Natural killer cell (primary cell): ENCODE results near the gene AKAP8L. TPM values are rescaled to one million over a fixed set of nuclear protein-coding genes. Genes with fewer than 3 reads are reported as not detected.

ENCODE experiments used
- ATAC-seq, 3 donors: fragments of 150-1000 bp in 2 of 3; fragments of 200-7000 bp in 1 of 3; cut with Tn5 transposase; 1 replicate in 1 of 3; 2 replicates in 2 of 3; pipeline ENCODE4 v1.10.0; 2021; ENCODE audit warnings: mild to moderate bottlenecking in 2 of 3, moderate library complexity in 2 of 3
- DNase-seq, 2 donors: peaks; one replicate each; pipeline versions ENCODE4 v3.0.0 to v3.0.0-alpha.2; 2013 to 2021; ENCODE audit warnings: mixed read lengths in 1 of 2
- H3K27ac ChIP-seq: one replicate; pipeline ENCODE4 v1.5.1; 2013; ENCODE audit warnings: mild to moderate bottlenecking, low read length
- H3K27me3 ChIP-seq: one replicate; pipeline ENCODE4 v1.6.1; 2013; ENCODE audit warnings: low read length; ENCODE audit not compliant: control insufficient read depth, insufficient read depth
- H3K36me3 ChIP-seq: one replicate; pipeline ENCODE4 v1.6.1; 2013; ENCODE audit warnings: low read length; ENCODE audit not compliant: control insufficient read depth, insufficient read depth
- H3K4me1 ChIP-seq: one replicate; pipeline ENCODE4 v1.6.1; 2013; ENCODE audit warnings: low read length; ENCODE audit not compliant: control insufficient read depth, insufficient read depth
- H3K4me3 ChIP-seq: one replicate; pipeline ENCODE4 v1.5.1; 2013; ENCODE audit warnings: low read length
- H3K9me3 ChIP-seq: one replicate; pipeline ENCODE4 v1.6.1; 2013; ENCODE audit warnings: low read length; ENCODE audit not compliant: control insufficient read depth, insufficient read depth
- H3K27ac Mint-ChIP-seq, 2 donors: one replicate each; pipeline ENCODE4 v1.8.0; 2022; ENCODE audit warnings: mild to moderate bottlenecking in 2 of 2, mixed read lengths in 2 of 2, moderate library complexity in 1 of 2
- H3K27me3 Mint-ChIP-seq, 2 donors: one replicate each; pipeline ENCODE4 v1.8.0; 2022; ENCODE audit warnings: low read depth in 2 of 2, mixed read lengths in 2 of 2
- H3K36me3 Mint-ChIP-seq: one replicate; pipeline ENCODE4 v1.8.0; 2022; ENCODE audit warnings: mixed read lengths
- H3K4me1 Mint-ChIP-seq, 2 donors: one replicate each; pipeline ENCODE4 v1.8.0; 2022; ENCODE audit warnings: mixed read lengths in 2 of 2
- H3K4me3 Mint-ChIP-seq: one replicate; pipeline ENCODE4 v1.8.0; 2022; ENCODE audit warnings: mild to moderate bottlenecking, moderate library complexity, mixed read lengths
- H3K9me3 Mint-ChIP-seq, 2 donors: one replicate each; pipeline ENCODE4 v1.8.0; 2022; ENCODE audit warnings: mixed read lengths in 2 of 2
- CTCF ChIP-seq: fragments of 200-600 bp; IDR thresholded peaks from one replicate; pipeline ENCODE4 v1.8.0; 2022; ENCODE audit warnings: antibody characterized with exemption
- WGBS: methylation state at CpG from one replicate; pipeline ENCODE4 v1.1.7; 2013; ENCODE audit warnings: missing lambda C conversion rate; ENCODE audit not compliant: insufficient coverage; 5-methylcytosine and 5-hydroxymethylcytosine counted together
- intact Hi-C: fragments of 100-400 bp; cut with micrococcal nuclease; formaldehyde crosslinking; loops from one replicate; pipeline ENCODE4 v1.14.2; 2022
- total RNA-seq, 4 donors: library from RNA; stranded (reverse); fragments of 120-200 nt in 1 of 4; gene quantifications; one replicate each; pipeline versions ENCODE4 v1.2.3 to v1.2.4, GENCODE V29; 2013 to 2022

AKAP8L gene
- total RNA-seq, 3 donors from 2014 or later (not counting 1 experiment from before 2014, with no cell fraction given): 144 to 174 (median 173) TPM

- H3K9me3 Mint-ChIP-seq: no peaks in the 10 kb centered on the region
- no peak for TF ChIP-seq CTCF
Observed at GRCh38 chr19:15436012-15436825, 17.4 kb upstream of the AKAP8L start.

GRCh38 chr19:15433519-15434069 lies 14.8 kb upstream of the AKAP8L start:
- no peak for TF ChIP-seq CTCF
- Histone ChIP-seq H3K27ac (no peak overlapping the region), H3K9me3 (no peaks in the 10 kb centered on the region), H3K4me1 (peaks cover 33% of the 10 kb centered on the region), H3K27me3 (no peaks in the 10 kb centered on the region), H3K36me3 (peaks cover 6% of the 10 kb centered on the region), H3K4me3 (peak overlapping the region; percentile 73)
- intact Hi-C loops: no loop called here
- Mint-ChIP-seq H3K4me1 (peaks cover 24 to 30% of the 10 kb centered on the region in 2 donors), H3K4me3 (peak overlapping the region; percentile 94), H3K27ac (peak overlapping the region; percentile 84 to 91), H3K9me3 (no peaks in the 10 kb centered on the region), H3K36me3 (no peaks in the 10 kb centered on the region), H3K27me3 (no peaks in the 10 kb centered on the region)
- no peak for DNase-seq
- ATAC-seq: no peak
- 64% methylated on average over 8 of the region's 8 CpGs for WGBS

More at GRCh38 chr19:15436012-15436825, 17.4 kb upstream of the AKAP8L start:
- H3K4me3 ChIP-seq: no peak overlapping the region
- no peak overlapping the region for H3K27ac Mint-ChIP-seq
- no peak overlapping the region for H3K4me3 Mint-ChIP-seq
- H3K27ac ChIP-seq: no peak overlapping the region
- intact Hi-C loops: no loop called here
- DNase-seq: no peak
- no peaks in the 10 kb centered on the region for H3K9me3 ChIP-seq
- no peak for ATAC-seq
- 97% methylated on average over 10 of the region's 10 CpGs for WGBS
- peaks cover 16 to 19% of the 10 kb centered on the region in 2 donors for H3K4me1 Mint-ChIP-seq
- no peaks in the 10 kb centered on the region for H3K27me3 Mint-ChIP-seq
- H3K4me1 ChIP-seq: peaks cover 19% of the 10 kb centered on the region
- no peaks in the 10 kb centered on the region for H3K27me3 ChIP-seq
- no peaks in the 10 kb centered on the region for H3K36me3 Mint-ChIP-seq
- H3K36me3 ChIP-seq: no peaks in the 10 kb centered on the region

GRCh38 chr19:15432629-15433518 lies 14.1 kb upstream of the AKAP8L start:
- Histone ChIP-seq H3K4me3 (peak overlapping the region; percentile 73), H3K4me1 (peaks cover 33% of the 10 kb centered on the region), H3K36me3 (peaks cover 6% of the 10 kb centered on the region), H3K27me3 (no peaks in the 10 kb centered on the region), H3K9me3 (no peaks in the 10 kb centered on the region), H3K27ac (peak overlapping the region; percentile 63)
- WGBS: under 1% methylated on average over 73 of the region's 75 CpGs
- Mint-ChIP-seq H3K9me3 (no peaks in the 10 kb centered on the region), H3K4me3 (peak overlapping the region; percentile 94), H3K4me1 (peaks cover 24 to 30% of the 10 kb centered on the region in 2 donors), H3K27me3 (no peaks in the 10 kb centered on the region), H3K27ac (peak overlapping the region; percentile 84 to 91), H3K36me3 (no peaks in the 10 kb centered on the region)
- TF ChIP-seq CTCF: no peak
- intact Hi-C loops: no loop called here
- ATAC-seq (peak; percentile 96 to 99 (median 97)), DNase-seq (peak; percentile 90 to 95)
